GM19099 (cell line): ENCODE results near the gene CHD1L.

ENCODE experiments used
- POLR2A ChIP-seq: IDR thresholded peaks from 3 replicates; pipeline ENCODE4 v1.6.1; 2011; ENCODE audit warnings: low read depth; ENCODE audit not compliant: insufficient read length; ENCODE audit errors: extremely low read depth

The CHD1L gene

DNA sequence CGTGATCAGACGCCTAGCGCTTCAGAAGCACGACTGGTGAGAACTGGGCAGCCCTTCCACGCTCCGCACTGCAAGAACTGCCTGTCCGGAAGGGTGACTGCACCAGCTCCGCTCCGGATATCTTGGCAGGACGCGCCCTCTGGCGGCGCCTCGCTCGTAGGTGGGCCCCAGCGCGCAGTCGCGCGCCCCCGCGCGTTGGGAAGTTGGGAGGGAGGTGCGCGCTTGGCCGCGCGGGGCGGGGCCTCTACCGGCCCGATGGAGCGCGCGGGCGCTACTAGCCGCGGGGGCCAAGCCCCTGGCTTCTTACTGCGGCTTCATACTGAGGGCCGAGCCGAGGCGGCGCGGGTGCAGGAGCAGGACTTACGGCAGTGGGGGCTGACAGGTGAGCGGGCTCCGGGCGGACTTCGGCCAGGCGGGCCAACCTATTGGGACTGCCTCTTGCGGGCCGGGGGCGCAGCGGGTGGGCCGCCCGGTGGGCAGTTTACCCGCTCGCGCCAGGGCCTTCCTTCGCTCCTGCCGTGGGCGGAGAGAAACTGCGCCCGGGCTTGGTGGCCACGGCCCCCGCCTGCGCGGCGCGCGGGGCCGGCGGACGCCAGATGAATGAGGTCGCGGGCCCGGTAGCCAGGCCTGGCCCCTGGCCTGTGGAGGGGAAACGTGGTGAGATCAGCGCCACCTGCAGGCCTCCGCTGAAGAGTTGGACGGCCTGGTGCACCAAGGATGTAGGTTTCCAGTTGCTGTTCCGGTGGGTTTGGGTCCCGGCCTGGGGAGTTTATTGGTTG lies at the start of gene CHD1L:
Gene CHD1L (plus strand): TSS at position 236 of the 779 bp plus-strand sequence. CDS start 20 bp downstream, at position 256.
- peak; percentile 89 for TF ChIP-seq POLR2A

DNA sequence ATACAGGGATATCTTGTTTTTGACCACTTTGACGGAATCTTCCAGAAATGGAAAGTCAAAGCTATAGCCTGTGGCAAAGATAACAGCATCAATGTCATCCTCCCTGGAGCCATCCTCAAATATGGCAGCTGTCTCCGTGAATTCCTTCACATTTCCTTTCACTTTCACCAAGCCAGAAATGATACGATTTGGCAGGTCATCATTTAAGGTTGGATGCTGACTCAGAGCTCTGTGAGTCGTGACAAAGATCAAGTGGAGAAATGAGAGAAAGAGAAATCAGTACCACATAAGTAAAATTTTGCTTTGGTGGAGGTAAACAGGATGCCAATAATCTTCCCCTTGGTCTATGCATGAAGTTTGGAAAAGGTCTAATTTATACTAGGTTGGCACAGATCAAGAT lies 41.2 kb upstream of the CHD1L start:
- no peak for TF ChIP-seq POLR2A

DNA sequence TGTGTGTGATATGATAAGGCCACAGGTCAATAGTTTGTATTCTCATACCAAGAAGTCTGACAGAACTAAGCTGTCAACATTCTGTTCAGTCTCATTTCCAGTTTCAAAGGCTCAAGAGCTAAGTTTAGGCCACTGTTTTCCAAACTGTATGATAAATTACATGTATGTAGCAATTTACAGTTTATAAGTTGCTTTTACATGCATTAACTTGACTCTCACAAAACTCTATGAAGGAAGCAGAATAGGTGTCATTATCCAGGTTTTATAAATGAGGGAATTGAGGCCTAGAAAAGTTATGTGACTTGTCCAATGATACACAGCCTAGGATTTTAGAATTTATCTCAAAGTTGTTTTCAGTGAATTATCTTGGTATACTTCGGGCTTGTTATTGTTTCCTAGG lies 40.7 kb upstream of the CHD1L start:
- no peak for TF ChIP-seq POLR2A

- TF ChIP-seq POLR2A, result no peak
These were observed 39.9 kb upstream of the CHD1L start for GRCh38 chr1:147202576-147202975.

DNA sequence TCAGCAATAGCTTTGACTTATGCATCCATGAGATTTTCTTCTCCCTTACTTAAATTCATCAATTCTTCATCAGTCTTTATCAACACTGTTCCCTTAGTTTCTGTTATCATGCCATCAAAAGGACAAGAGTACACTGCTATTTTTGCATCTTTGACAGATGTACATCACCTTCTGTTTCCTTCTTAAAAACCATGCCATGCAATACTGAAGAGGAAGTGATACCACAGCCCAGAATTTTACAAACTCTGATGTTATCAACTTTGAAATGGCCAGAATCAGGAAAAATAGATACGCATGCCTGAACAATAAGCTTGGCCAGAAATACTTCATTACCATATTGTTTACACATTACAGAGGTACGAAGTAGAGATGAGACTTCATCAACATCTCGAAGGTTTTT lies 38.4 kb upstream of the CHD1L start:
- TF ChIP-seq POLR2A, result no peak

DNA sequence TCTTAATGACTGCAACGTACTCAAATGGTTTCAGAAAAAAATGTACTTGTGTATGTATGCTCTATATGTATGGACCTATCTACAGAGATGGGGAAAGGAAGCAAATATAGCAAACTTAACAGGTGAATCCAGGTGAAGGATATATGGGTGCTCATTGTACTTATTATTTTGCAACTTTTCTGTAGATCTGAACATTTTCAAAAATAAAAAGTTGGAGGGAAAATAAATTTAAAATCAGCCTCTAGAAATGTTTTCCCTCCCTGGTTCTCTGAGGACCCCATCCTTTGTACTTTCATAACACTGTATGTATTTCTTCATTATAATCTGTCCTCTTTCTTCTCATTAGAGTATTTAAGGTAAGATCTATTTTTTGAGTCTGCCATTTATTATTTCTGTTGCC lies 35.3 kb upstream of the CHD1L start:
- no peak for TF ChIP-seq POLR2A

GRCh38 chr1:147208619-147209018 lies 33.9 kb upstream of the CHD1L start:
- TF ChIP-seq POLR2A, result no peak

DNA sequence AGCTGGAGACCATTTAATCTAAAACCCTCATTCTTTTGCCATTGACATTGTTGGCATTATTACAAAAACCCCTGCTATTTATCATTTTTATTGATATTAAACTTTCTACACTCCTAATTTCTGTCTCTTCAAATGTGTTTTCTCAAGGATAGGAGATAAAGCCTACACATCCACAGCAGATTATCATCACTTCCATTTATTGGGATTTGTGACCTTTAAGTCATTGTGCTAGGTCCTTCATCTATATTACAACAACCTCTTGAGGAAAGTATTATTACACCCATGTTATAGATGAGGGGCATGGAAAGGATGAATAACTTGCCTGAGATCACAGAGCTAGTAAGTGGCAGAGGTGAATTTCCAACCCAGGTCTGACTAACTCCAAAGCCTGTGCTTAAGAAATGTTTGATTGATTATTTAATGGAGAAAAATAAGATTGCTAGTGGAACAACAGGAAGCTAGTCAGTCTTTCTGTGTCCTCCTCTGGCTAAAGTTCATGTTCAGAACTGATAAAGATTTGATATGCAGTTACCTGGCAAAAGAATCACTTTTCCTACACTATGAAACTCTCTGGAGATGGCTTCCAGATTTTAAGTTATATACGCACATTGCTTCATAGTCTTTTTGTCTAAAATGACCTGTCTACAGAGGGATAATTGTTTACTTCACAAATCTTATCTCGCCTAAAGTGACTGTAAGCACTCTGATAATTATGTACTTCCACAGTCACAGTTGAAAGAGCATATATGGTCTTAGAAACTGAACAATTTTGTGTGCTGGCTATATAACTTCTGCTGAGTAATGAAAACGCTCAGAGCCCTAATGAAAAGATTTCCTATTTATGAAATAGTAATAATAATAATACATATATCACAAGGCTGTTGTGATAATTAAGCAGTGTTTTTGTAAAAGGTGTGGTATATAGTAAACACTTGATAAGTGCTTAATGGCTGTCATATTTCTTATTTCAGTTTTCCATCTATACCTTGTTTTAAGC lies 32.4 kb upstream of the CHD1L start:
- no peak for TF ChIP-seq POLR2A

DNA sequence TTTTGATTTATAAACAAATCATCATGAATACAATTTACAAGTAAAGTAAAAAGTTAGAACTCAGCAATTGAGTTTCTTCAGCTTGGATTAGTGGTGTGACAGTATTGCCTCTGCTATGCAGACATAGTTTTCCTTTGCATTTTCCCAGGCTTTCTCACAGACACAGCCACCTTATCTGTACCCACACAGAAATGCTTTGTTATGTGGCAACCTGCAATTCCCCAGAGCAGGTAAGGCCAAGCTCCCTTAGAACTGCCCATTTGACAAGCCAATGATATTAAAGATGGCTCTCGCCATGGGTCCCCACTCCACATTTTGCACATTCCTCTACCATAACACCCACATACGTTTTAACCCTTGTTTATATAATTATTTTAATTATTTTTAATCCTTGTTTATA lies 31.5 kb upstream of the CHD1L start:
- no peak for TF ChIP-seq POLR2A

GRCh38 chr1:147211577-147211976 lies 30.9 kb upstream of the CHD1L start:
- no peak for TF ChIP-seq POLR2A

DNA sequence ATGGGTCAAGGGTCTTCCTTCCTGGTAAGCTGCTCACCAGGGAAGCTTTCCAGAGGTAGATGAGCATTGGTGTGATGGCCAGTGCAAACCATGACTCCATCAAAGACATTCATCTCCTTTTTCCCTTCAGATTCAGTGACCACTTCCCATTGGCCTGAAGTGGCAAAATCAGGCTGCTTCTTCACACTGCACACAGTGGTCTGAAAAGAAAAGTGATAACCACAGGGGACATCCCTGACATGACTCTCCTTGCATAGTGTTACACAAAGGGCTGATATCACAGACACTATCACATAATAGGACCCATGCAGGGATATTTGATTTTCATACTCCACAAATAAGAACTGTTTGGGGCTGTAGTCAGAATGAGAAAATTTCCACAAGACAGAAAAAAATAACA lies 29.2 kb upstream of the CHD1L start:
- no peak for TF ChIP-seq POLR2A

GRCh38 chr1:147214325-147214724 lies 28.2 kb upstream of the CHD1L start:
- TF ChIP-seq POLR2A, result no peak

- TF ChIP-seq POLR2A, result no peak
These were observed 27.5 kb upstream of the CHD1L start for GRCh38 chr1:147214842-147215539.

- TF ChIP-seq POLR2A, result no peak
These were observed 27.0 kb upstream of the CHD1L start for GRCh38 chr1:147215540-147215916.

DNA sequence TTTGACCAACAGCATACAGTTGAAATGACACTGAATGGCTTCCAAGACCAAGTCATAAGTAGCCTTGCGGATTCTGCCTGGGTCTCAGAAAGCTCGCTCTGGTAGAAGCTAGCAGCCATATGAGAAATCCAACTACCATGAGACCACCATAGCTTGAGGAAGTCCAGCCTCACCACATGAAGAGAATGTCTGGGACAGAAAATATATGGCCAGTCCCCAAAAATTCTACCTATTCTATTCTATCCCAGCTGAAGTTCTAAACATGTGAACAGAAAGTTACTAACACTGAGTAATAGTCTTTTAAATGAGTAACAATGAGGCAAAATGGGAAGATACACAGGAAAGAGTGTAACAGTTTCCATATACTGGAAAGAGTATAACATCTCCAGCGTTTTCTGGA lies 26.4 kb upstream of the CHD1L start:
- TF ChIP-seq POLR2A, result no peak
